WTC11 (cell line): ENCODE data around the gene FAXDC2. TPM values are rescaled to one million over a fixed set of nuclear protein-coding genes. Genes with fewer than 3 reads are reported as not detected.
A peak's percentile ranks its signal among the peaks of the same experiment; 100 is the strongest.

Experiments
- ATAC-seq: fragments of 200-7000 bp; cut with Tn5 transposase; 2 replicates; pipeline ENCODE4 v1.10.0; 2021; ENCODE audit warnings: mild to moderate bottlenecking, moderate library complexity
- CTCF ChIA-PET: fragments of 300-600 bp; sonication (Branson Sonifier 250); formaldehyde crosslinking; loops from one replicate; lab custom pipeline; 2021; ENCODE audit warnings: antibody characterized with exemption; lab: Charles Lee
- POLR2A ChIA-PET: fragments of 350-600 bp; sonication (Branson Sonifier 250); formaldehyde crosslinking; loops from one replicate; lab custom pipeline; 2021; ENCODE audit warnings: antibody characterized with exemption; lab: Charles Lee
- DNase-seq: peaks from one replicate; pipeline ENCODE4 v3.0.0; 2021; ENCODE audit warnings: low spot score
- H3K27ac Mint-ChIP-seq: 2 replicates; pipeline ENCODE4 v1.8.0; 2021; ENCODE audit warnings: mixed read lengths
- H3K27me3 Mint-ChIP-seq: 2 replicates; pipeline ENCODE4 v1.8.0; 2021; ENCODE audit warnings: low read depth, mild to moderate bottlenecking, moderate library complexity, mixed read lengths
- H3K36me3 Mint-ChIP-seq: 2 replicates; pipeline ENCODE4 v1.8.0; 2021; ENCODE audit warnings: mixed read lengths
- H3K4me1 Mint-ChIP-seq: 2 replicates; pipeline ENCODE4 v1.8.0; 2022; ENCODE audit warnings: mixed read lengths
- H3K4me3 Mint-ChIP-seq: 2 replicates; pipeline ENCODE4 v1.8.0; 2021; ENCODE audit warnings: mild to moderate bottlenecking, moderate library complexity, mixed read lengths
- H3K9me3 Mint-ChIP-seq: 2 replicates; pipeline ENCODE4 v1.8.0; 2021; ENCODE audit warnings: mixed read lengths
- MXD4 ChIP-seq: fragments of 250-450 bp; sonication (Bioruptor Pico); IDR thresholded peaks from 2 replicates; pipeline ENCODE4 v1.8.0; 2021; ENCODE audit warnings: mild to moderate bottlenecking, moderate library complexity, borderline replicate concordance
- NFYB ChIP-seq: sonication (generic); formaldehyde crosslinking; conservative IDR thresholded peaks from 2 replicates; pipeline ENCODE4 v1.8.0; 2022; ENCODE audit warnings: low read depth, missing genetic modification reagents
- OVOL2 ChIP-seq: fragments of 250-450 bp; sonication (Bioruptor Pico); IDR thresholded peaks from 2 replicates; pipeline ENCODE4 v1.9.0; 2021; ENCODE audit warnings: mild to moderate bottlenecking, borderline replicate concordance
- PREB ChIP-seq: sonication (generic); formaldehyde crosslinking; IDR thresholded peaks from 2 replicates; pipeline ENCODE4 v1.8.1; 2022; ENCODE audit warnings: mild to moderate bottlenecking, missing genetic modification reagents, moderate library complexity, borderline replicate concordance
- RORB ChIP-seq: fragments of 250-450 bp; sonication (Bioruptor Pico); IDR thresholded peaks from 2 replicates; pipeline ENCODE4 v1.9.0; 2021; ENCODE audit warnings: mild to moderate bottlenecking
- TEAD1 ChIP-seq: sonication (generic); formaldehyde crosslinking; IDR thresholded peaks from 2 replicates; pipeline ENCODE4 v1.8.0; 2022; ENCODE audit warnings: mild to moderate bottlenecking, missing genetic modification reagents
- ZNF317 ChIP-seq: sonication (generic); formaldehyde crosslinking; IDR thresholded peaks from 2 replicates; pipeline ENCODE4 v1.8.1; 2023; ENCODE audit warnings: low read depth, mild to moderate bottlenecking, moderate library complexity, missing genetic modification reagents, borderline replicate concordance
- ZNF423 ChIP-seq: fragments of 250-450 bp; sonication (Bioruptor Pico); IDR thresholded peaks from 2 replicates; pipeline ENCODE4 v2.1.2; 2022; ENCODE audit warnings: mild to moderate bottlenecking, moderate library complexity
- ZNF425 ChIP-seq: fragments of 250-450 bp; sonication (Bioruptor Pico); conservative IDR thresholded peaks from 2 replicates; pipeline ENCODE4 v1.9.0; 2021; ENCODE audit warnings: mild to moderate bottlenecking
- ZSCAN18 ChIP-seq: fragments of 250-450 bp; sonication (Bioruptor Pico); IDR thresholded peaks from 2 replicates; pipeline ENCODE4 v2.1.2; 2022; ENCODE audit warnings: mild to moderate bottlenecking, moderate library complexity
- total RNA-seq: library from RNA; stranded (reverse); gene quantifications from 3 replicates; pipeline ENCODE4 v1.2.3, GENCODE V29; 2021
- TF ChIP-seq, protein P1 (sequence below): sonication (generic); formaldehyde crosslinking; IDR thresholded peaks from 2 replicates; pipeline ENCODE4 v1.8.1; 2023; ENCODE audit warnings: mild to moderate bottlenecking, missing genetic modification reagents, moderate library complexity
- TF ChIP-seq, protein P2 (sequence below): sonication (generic); formaldehyde crosslinking; conservative IDR thresholded peaks from 2 replicates; pipeline ENCODE4 v1.8.1; 2022; ENCODE audit warnings: mild to moderate bottlenecking, missing genetic modification reagents
- TF ChIP-seq, protein P3 (sequence below): sonication (generic); formaldehyde crosslinking; IDR thresholded peaks from 2 replicates; pipeline ENCODE4 v1.8.1; 2023; ENCODE audit warnings: mild to moderate bottlenecking, missing genetic modification reagents
- TF ChIP-seq, protein P4 (sequence below): sonication (generic); formaldehyde crosslinking; IDR thresholded peaks from 2 replicates; pipeline ENCODE4 v1.8.1; 2023; ENCODE audit warnings: mild to moderate bottlenecking, moderate library complexity, missing genetic modification reagents
- TF ChIP-seq, protein P5 (sequence below): sonication (generic); formaldehyde crosslinking; IDR thresholded peaks from 2 replicates; pipeline ENCODE4 v1.8.1; 2022; ENCODE audit warnings: low read depth, mild to moderate bottlenecking, moderate library complexity, missing genetic modification reagents, borderline replicate concordance
- TF ChIP-seq, protein P6 (sequence below): sonication (generic); formaldehyde crosslinking; IDR thresholded peaks from 2 replicates; pipeline ENCODE4 v1.8.1; 2022; ENCODE audit warnings: low read depth, missing genetic modification reagents, borderline replicate concordance

The FAXDC2 gene
- total RNA-seq, 1 experiment from 2014 or later: 3.9 TPM

GRCh38 chr5:154801083-154801482 lies 49.3 kb downstream of the FAXDC2 start:
- Mint-ChIP-seq H3K27me3 (no peaks in the 10 kb centered on the region), H3K4me3 (no peak overlapping the region), H3K4me1 (no peaks in the 10 kb centered on the region), H3K36me3 (peaks cover 92% of the 10 kb centered on the region), H3K27ac (0 out of 2 replicates have a peak overlapping the region, but pooled peaks have one; percentile 4), H3K9me3 (no peaks in the 10 kb centered on the region)
- DNase-seq (no peak), ATAC-seq (no peak)
- TF ChIP-seq, protein P1, sequence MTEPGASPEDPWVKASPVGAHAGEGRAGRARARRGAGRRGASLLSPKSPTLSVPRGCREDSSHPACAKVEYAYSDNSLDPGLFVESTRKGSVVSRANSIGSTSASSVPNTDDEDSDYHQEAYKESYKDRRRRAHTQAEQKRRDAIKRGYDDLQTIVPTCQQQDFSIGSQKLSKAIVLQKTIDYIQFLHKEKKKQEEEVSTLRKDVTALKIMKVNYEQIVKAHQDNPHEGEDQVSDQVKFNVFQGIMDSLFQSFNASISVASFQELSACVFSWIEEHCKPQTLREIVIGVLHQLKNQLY (CRISPR knock-in tag): no peak
- TF ChIP-seq, protein P2, sequence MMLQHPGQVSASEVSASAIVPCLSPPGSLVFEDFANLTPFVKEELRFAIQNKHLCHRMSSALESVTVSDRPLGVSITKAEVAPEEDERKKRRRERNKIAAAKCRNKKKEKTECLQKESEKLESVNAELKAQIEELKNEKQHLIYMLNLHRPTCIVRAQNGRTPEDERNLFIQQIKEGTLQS: no peak
- TF ChIP-seq PREB (no peak), OVOL2 (CRISPR knock-in tag) (no peak), TEAD1 (CRISPR knock-in tag) (no peak), ZNF317 (no peak), ZNF425 (CRISPR knock-in tag) (no peak), RORB (CRISPR knock-in tag) (no peak), MXD4 (CRISPR knock-in tag) (no peak), ZSCAN18 (CRISPR knock-in tag) (no peak), NFYB (CRISPR knock-in tag) (no peak), ZNF423 (CRISPR knock-in tag) (no peak)
- TF ChIP-seq, protein P3, sequence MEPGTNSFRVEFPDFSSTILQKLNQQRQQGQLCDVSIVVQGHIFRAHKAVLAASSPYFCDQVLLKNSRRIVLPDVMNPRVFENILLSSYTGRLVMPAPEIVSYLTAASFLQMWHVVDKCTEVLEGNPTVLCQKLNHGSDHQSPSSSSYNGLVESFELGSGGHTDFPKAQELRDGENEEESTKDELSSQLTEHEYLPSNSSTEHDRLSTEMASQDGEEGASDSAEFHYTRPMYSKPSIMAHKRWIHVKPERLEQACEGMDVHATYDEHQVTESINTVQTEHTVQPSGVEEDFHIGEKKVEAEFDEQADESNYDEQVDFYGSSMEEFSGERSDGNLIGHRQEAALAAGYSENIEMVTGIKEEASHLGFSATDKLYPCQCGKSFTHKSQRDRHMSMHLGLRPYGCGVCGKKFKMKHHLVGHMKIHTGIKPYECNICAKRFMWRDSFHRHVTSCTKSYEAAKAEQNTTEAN (CRISPR knock-in tag): no peak
- TF ChIP-seq, protein P4, sequence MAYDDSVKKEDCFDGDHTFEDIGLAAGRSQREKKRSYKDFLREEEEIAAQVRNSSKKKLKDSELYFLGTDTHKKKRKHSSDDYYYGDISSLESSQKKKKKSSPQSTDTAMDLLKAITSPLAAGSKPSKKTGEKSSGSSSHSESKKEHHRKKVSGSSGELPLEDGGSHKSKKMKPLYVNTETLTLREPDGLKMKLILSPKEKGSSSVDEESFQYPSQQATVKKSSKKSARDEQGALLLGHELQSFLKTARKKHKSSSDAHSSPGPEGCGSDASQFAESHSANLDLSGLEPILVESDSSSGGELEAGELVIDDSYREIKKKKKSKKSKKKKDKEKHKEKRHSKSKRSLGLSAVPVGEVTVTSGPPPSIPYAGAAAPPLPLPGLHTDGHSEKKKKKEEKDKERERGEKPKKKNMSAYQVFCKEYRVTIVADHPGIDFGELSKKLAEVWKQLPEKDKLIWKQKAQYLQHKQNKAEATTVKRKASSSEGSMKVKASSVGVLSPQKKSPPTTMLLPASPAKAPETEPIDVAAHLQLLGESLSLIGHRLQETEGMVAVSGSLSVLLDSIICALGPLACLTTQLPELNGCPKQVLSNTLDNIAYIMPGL (CRISPR knock-in tag): no peak
- TF ChIP-seq, protein P5, sequence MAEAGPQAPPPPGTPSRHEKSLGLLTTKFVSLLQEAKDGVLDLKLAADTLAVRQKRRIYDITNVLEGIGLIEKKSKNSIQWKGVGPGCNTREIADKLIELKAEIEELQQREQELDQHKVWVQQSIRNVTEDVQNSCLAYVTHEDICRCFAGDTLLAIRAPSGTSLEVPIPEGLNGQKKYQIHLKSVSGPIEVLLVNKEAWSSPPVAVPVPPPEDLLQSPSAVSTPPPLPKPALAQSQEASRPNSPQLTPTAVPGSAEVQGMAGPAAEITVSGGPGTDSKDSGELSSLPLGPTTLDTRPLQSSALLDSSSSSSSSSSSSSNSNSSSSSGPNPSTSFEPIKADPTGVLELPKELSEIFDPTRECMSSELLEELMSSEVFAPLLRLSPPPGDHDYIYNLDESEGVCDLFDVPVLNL: no peak
- TF ChIP-seq, protein P6, sequence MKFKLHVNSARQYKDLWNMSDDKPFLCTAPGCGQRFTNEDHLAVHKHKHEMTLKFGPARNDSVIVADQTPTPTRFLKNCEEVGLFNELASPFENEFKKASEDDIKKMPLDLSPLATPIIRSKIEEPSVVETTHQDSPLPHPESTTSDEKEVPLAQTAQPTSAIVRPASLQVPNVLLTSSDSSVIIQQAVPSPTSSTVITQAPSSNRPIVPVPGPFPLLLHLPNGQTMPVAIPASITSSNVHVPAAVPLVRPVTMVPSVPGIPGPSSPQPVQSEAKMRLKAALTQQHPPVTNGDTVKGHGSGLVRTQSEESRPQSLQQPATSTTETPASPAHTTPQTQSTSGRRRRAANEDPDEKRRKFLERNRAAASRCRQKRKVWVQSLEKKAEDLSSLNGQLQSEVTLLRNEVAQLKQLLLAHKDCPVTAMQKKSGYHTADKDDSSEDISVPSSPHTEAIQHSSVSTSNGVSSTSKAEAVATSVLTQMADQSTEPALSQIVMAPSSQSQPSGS: no peak
- CTCF ChIA-PET: no interaction called here
- POLR2A ChIA-PET: interaction anchor here (1.1 kb wide), 1 partner anchor 88 kb away, joined by 4 read pairs; no protein-coding TSS in a partner anchor
